Chondrocyte (in vitro differentiated cells): Measurements from ENCODE around the gene NDFIP1. TPM values are rescaled to one million over a fixed set of nuclear protein-coding genes. Genes with fewer than 3 reads are reported as not detected.

Experiments used
- DNase-seq: peaks from one replicate; pipeline ENCODE4 v3.0.0; 2021; ENCODE audit warnings: mixed read lengths, low spot score
- H3K27ac Mint-ChIP-seq: one replicate; pipeline ENCODE4 v1.8.0; 2021; ENCODE audit warnings: mild to moderate bottlenecking, moderate library complexity, mixed read lengths; ENCODE audit not compliant: unreplicated experiment
- H3K27me3 Mint-ChIP-seq: 2 replicates; pipeline ENCODE4 v1.8.0; 2021; ENCODE audit warnings: low read depth, mixed read lengths
- H3K36me3 Mint-ChIP-seq: 2 replicates; pipeline ENCODE4 v1.8.0; 2021; ENCODE audit warnings: low read depth, mixed read lengths
- H3K4me1 Mint-ChIP-seq: 2 replicates; pipeline ENCODE4 v1.8.0; 2021; ENCODE audit warnings: low read depth, mild to moderate bottlenecking, mixed read lengths
- H3K4me3 Mint-ChIP-seq: one replicate; pipeline ENCODE4 v1.8.0; 2021; ENCODE audit warnings: mild to moderate bottlenecking, moderate library complexity, mixed read lengths; ENCODE audit not compliant: unreplicated experiment
- H3K9me3 Mint-ChIP-seq: 2 replicates; pipeline ENCODE4 v1.8.0; 2021; ENCODE audit warnings: low read depth, mixed read lengths
- CTCF ChIP-seq: fragments of 200-600 bp; sonication (generic); IDR thresholded peaks from 2 replicates; pipeline ENCODE4 v1.5.0; 2021; ENCODE audit warnings: antibody characterized with exemption, mild to moderate bottlenecking, moderate library complexity
- total RNA-seq: library from RNA; stranded (reverse); gene quantifications from 3 replicates; pipeline ENCODE4 v1.2.1, GENCODE V29; 2021

Gene NDFIP1
- total RNA-seq, 1 donor from 2014 or later, result 64.2 TPM

- no peak overlapping the region for H3K27ac Mint-ChIP-seq
- no peak for TF ChIP-seq CTCF
- H3K27me3 Mint-ChIP-seq, result no peaks in the 10 kb centered on the region
- H3K9me3 Mint-ChIP-seq, result no peaks in the 10 kb centered on the region
- no peaks in the 10 kb centered on the region for H3K36me3 Mint-ChIP-seq
- H3K4me3 Mint-ChIP-seq, result no peak overlapping the region
- peaks cover 9% of the 10 kb centered on the region for H3K4me1 Mint-ChIP-seq
- no peak for DNase-seq
Observed at GRCh38 chr5:142098931-142099330, 9.6 kb upstream of the NDFIP1 start.

GRCh38 chr5:142100307-142100706, 8.3 kb upstream of the NDFIP1 start:
- Mint-ChIP-seq H3K9me3 (no peaks in the 10 kb centered on the region), H3K27ac (no peak overlapping the region), H3K4me1 (peaks cover 7% of the 10 kb centered on the region), H3K27me3 (no peaks in the 10 kb centered on the region), H3K4me3 (no peak overlapping the region), H3K36me3 (no peaks in the 10 kb centered on the region)
- no peak for DNase-seq
- TF ChIP-seq CTCF, result no peak

GRCh38 chr5:142102980-142103740, 5.4 kb upstream of the NDFIP1 start:
- H3K27ac Mint-ChIP-seq, result no peak overlapping the region
- no peaks in the 10 kb centered on the region for H3K27me3 Mint-ChIP-seq
- no peak for TF ChIP-seq CTCF
- H3K36me3 Mint-ChIP-seq, result no peaks in the 10 kb centered on the region
- peaks cover 2% of the 10 kb centered on the region for H3K4me1 Mint-ChIP-seq
- H3K4me3 Mint-ChIP-seq, result no peak overlapping the region
- DNase-seq, result no peak
- H3K9me3 Mint-ChIP-seq, result no peaks in the 10 kb centered on the region

GRCh38 chr5:142104491-142104890, 4.1 kb upstream of the NDFIP1 start:
- Mint-ChIP-seq H3K4me3 (no peak overlapping the region), H3K4me1 (peaks cover 5% of the 10 kb centered on the region), H3K27me3 (no peaks in the 10 kb centered on the region), H3K27ac (no peak overlapping the region), H3K9me3 (no peaks in the 10 kb centered on the region), H3K36me3 (no peaks in the 10 kb centered on the region)
- DNase-seq, result no peak
- TF ChIP-seq CTCF, result no peak

- Mint-ChIP-seq H3K27me3 (no peaks in the 10 kb centered on the region), H3K4me3 (no peak overlapping the region), H3K36me3 (no peaks in the 10 kb centered on the region), H3K27ac (no peak overlapping the region), H3K9me3 (no peaks in the 10 kb centered on the region), H3K4me1 (peaks cover 19% of the 10 kb centered on the region)
- TF ChIP-seq CTCF, result no peak
- no peak for DNase-seq
Observed at GRCh38 chr5:142106061-142106460, 2.5 kb upstream of the NDFIP1 start.
